A549 (cell line): ENCODE results near the gene CARS1. TPM values are rescaled to one million over a fixed set of nuclear protein-coding genes. Genes with fewer than 3 reads are reported as not detected.

Source experiments
- ATAC-seq, 2 experiments: fragments of 200-7000 bp in 1 of 2; fragments of >200 bp in 1 of 2; cut with Nextera tagmentation in 1 of 2; cut with Tn5 transposase in 1 of 2; 3 replicates each; pipeline versions ENCODE4 v1.8.0 to v1.9.1; 2018 to 2020; ENCODE audit warnings: mild to moderate bottlenecking in 1 of 2, moderate library complexity in 1 of 2
- CTCF ChIA-PET: fragments of 300-600 bp; sonication (Branson Sonifier 250); formaldehyde crosslinking; extraction: SDS; loops from one replicate; lab custom pipeline; 2021; ENCODE audit warnings: antibody characterized with exemption, inconsistent platforms; lab: Yijun Ruan, JAX
- POLR2A ChIA-PET: fragments of 350-600 bp; formaldehyde crosslinking; extraction: SDS; loops from one replicate; lab custom pipeline; 2021; ENCODE audit warnings: antibody characterized with exemption, inconsistent platforms; lab: Yijun Ruan, JAX
- DNase-seq, 2 experiments: peaks; one replicate each; pipeline versions ENCODE4 v3.0.0 to v3.0.0-alpha.2; 2011 to 2016; ENCODE audit warnings: low read depth in 1 of 2, low spot score in 1 of 2
- FAIRE-seq: peaks from 2 replicates; lab custom pipeline; 2011; peaks lifted over from hg19 to GRCh38; lab: Jason Lieb, UNC
- H3K27ac ChIP-seq, 2 experiments: fragments of >200 bp; sonication (Bioruptor Twin); formaldehyde crosslinking; 3 replicates each; pipeline ENCODE4 v1.5.1; 2016 to 2017
- H3K4me1 ChIP-seq: fragments of >200 bp; sonication (Bioruptor Twin); formaldehyde crosslinking; 3 replicates; pipeline ENCODE4 v1.6.1; 2016
- H3K4me2 ChIP-seq: fragments of >200 bp; sonication (Bioruptor Twin); formaldehyde crosslinking; 3 replicates; pipeline ENCODE4 v1.6.1; 2016
- H3K4me3 ChIP-seq: fragments of >200 bp; sonication (Bioruptor Twin); formaldehyde crosslinking; 3 replicates; pipeline ENCODE4 v1.5.1; 2016
- H3K9me3 ChIP-seq: fragments of >200 bp; sonication (Bioruptor Twin); formaldehyde crosslinking; 3 replicates; pipeline ENCODE4 v1.6.1; 2016
- CBX2 ChIP-seq: fragments of 200-600 bp; sonication (generic); IDR thresholded peaks from 2 replicates; pipeline ENCODE4 v1.6.1; 2016; ENCODE audit warnings: low read depth, mild to moderate bottlenecking, borderline replicate concordance
- CHD2 ChIP-seq: fragments of 150-350 bp; IDR thresholded peaks from 2 replicates; pipeline ENCODE4 v1.6.1; 2014; ENCODE audit warnings: low read length; ENCODE audit not compliant: partially characterized antibody
- CTCF ChIP-seq: fragments of >200 bp; sonication (Bioruptor Twin); formaldehyde crosslinking; IDR thresholded peaks from 3 replicates; pipeline ENCODE4 v1.5.1; 2016
- ELK1 ChIP-seq: fragments of 150-350 bp; IDR thresholded peaks from 2 replicates; pipeline ENCODE4 v1.6.1; 2014; ENCODE audit warnings: low read depth, mild to moderate bottlenecking, low read length
- EP300 ChIP-seq, 2 experiments: fragments of >200 bp; sonication (Bioruptor Twin); formaldehyde crosslinking; IDR thresholded peaks; 2 replicates in 1 of 2; 3 replicates in 1 of 2; pipeline ENCODE4 v1.6.1; 2016 to 2017
- FOSB ChIP-seq: fragments of 250-450 bp; sonication (Bioruptor Pico); IDR thresholded peaks from 2 replicates; pipeline ENCODE4 v1.5.0; 2020; ENCODE audit warnings: mild to moderate bottlenecking, moderate library complexity
- FOXS1 ChIP-seq: fragments of 250-450 bp; sonication (Bioruptor Pico); IDR thresholded peaks from 2 replicates; pipeline ENCODE4 v1.5.0; 2020; ENCODE audit warnings: mild to moderate bottlenecking, moderate library complexity
- GATA3 ChIP-seq: IDR thresholded peaks from 2 replicates; pipeline ENCODE4 v1.6.1; 2012; ENCODE audit warnings: borderline replicate concordance
- HES2 ChIP-seq: fragments of >200 bp; sonication (Bioruptor Twin); formaldehyde crosslinking; IDR thresholded peaks from 2 replicates; pipeline ENCODE4 v1.6.1; 2016
- HOXB13 ChIP-seq: fragments of 250-450 bp; sonication (Bioruptor Pico); IDR thresholded peaks from 2 replicates; pipeline ENCODE4 v1.5.0; 2020; ENCODE audit warnings: low read depth, mild to moderate bottlenecking, moderate library complexity
- JUN ChIP-seq, 2 experiments: fragments of >200 bp; sonication (Bioruptor Twin); formaldehyde crosslinking; IDR thresholded peaks; 2 replicates in 1 of 2; 3 replicates in 1 of 2; pipeline ENCODE4 v1.6.1; 2016 to 2017
- MAX ChIP-seq: IDR thresholded peaks from 2 replicates; pipeline ENCODE4 v1.6.1; 2012
- MAZ ChIP-seq: fragments of 150-350 bp; IDR thresholded peaks from 2 replicates; pipeline ENCODE4 v1.6.1; 2014; ENCODE audit warnings: antibody characterized with exemption, low read depth, low read length, borderline replicate concordance
- NFE2L2 ChIP-seq: fragments of 150-350 bp; conservative IDR thresholded peaks from 2 replicates; pipeline ENCODE4 v1.6.1; 2014; ENCODE audit warnings: low read length
- NR3C1 ChIP-seq: fragments of >200 bp; sonication (Bioruptor Twin); formaldehyde crosslinking; IDR thresholded peaks from 3 replicates; pipeline ENCODE4 v1.6.1; 2017
- RARB ChIP-seq: fragments of 250-450 bp; sonication (Bioruptor Pico); IDR thresholded peaks from 2 replicates; pipeline ENCODE4 v1.8.0; 2021; ENCODE audit warnings: mild to moderate bottlenecking, moderate library complexity
- RCOR1 ChIP-seq: fragments of 150-350 bp; IDR thresholded peaks from 2 replicates; pipeline ENCODE4 v1.6.1; 2014; ENCODE audit warnings: antibody characterized with exemption, low read length, low read depth
- REST ChIP-seq: fragments of 200-600 bp; sonication (generic); IDR thresholded peaks from 2 replicates; pipeline ENCODE4 v1.6.1; 2016; ENCODE audit warnings: antibody characterized with exemption, mild to moderate bottlenecking, moderate library complexity
- RNF2 ChIP-seq: fragments of 200-600 bp; sonication (generic); IDR thresholded peaks from 2 replicates; pipeline ENCODE4 v1.6.1; 2016; ENCODE audit warnings: low read depth, mild to moderate bottlenecking, antibody characterized with exemption, moderate library complexity, borderline replicate concordance
- ZNF302 ChIP-seq: fragments of 250-450 bp; sonication (Bioruptor Pico); IDR thresholded peaks from 2 replicates; pipeline ENCODE4 v1.9.0; 2021; ENCODE audit warnings: inconsistent platforms, mild to moderate bottlenecking, moderate library complexity
- WGBS: methylation state at CpG from one replicate; pipeline ENCODE4 v1.1.6; 2017; ENCODE audit errors: missing lambda C conversion rate; 5-methylcytosine and 5-hydroxymethylcytosine counted together
- polyA plus RNA-seq, 4 experiments: library from polyadenylated mRNA; depleted of rRNA in 3 of 4; stranded (reverse); fragments of >200 nt; fragmentation: RNase III in 1 of 4; extraction: RNeasy Plus Mini Kit Qiagen cat#74134 plus additional on column Dnase treatment in 1 of 4; gene quantifications; 2 replicates in 3 of 4; 3 replicates in 1 of 4; pipeline ENCODE4 v1.2.3, GENCODE V29; 2011 to 2017

The CARS1 gene
- polyA plus RNA-seq, 2 of the 4 experiments (the other 2 are of a cell fraction), result 52.7 to 130 TPM

GRCh38 chr11:3000032-3000961, 56.9 kb downstream of the CARS1 start:
- Histone ChIP-seq H3K27ac (no peak overlapping the region), H3K4me2 (no peak overlapping the region)
- TF ChIP-seq FOSB (CRISPR knock-in tag), result no peak
- no peak for TF ChIP-seq RNF2
- TF ChIP-seq RCOR1, result no peak
- no peak for TF ChIP-seq CBX2
- TF ChIP-seq CTCF, result no peak
- no peak for TF ChIP-seq ZNF302 (CRISPR knock-in tag)
- no peak for TF ChIP-seq HOXB13 (CRISPR knock-in tag)
- no peak for TF ChIP-seq JUN (IDR thresholded peaks at IDR 0.05)
- TF ChIP-seq RARB (CRISPR knock-in tag), result no peak
- TF ChIP-seq REST, result no peak
- TF ChIP-seq CHD2, result no peak
- TF ChIP-seq NR3C1, result no peak
- TF ChIP-seq EP300 (IDR thresholded peaks at IDR 0.05), result no peak
- no peak for TF ChIP-seq NFE2L2
- no peak for TF ChIP-seq MAX
- TF ChIP-seq GATA3, result no peak
- no peak for TF ChIP-seq MAZ
- no peak for TF ChIP-seq FOXS1 (CRISPR knock-in tag)
- no peak for TF ChIP-seq ELK1
- no peak for TF ChIP-seq HES2
- TF ChIP-seq, all 56 proteins: peak for 0
- H3K4me1 ChIP-seq, result no peaks in the 10 kb centered on the region
- FAIRE-seq (no peak), DNase-seq (no peak), ATAC-seq (no peak)
- no peak overlapping the region for H3K4me3 ChIP-seq
- H3K9me3 ChIP-seq, result no peaks in the 10 kb centered on the region
- ChIA-PET CTCF (interaction anchor here (0.9 to 2.0 kb wide), 7 partner anchors 21 to 408 kb away, joined by 3 to 6 read pairs (median 4); no protein-coding TSS in a partner anchor), POLR2A (interaction anchor here (1.4 kb wide), 1 partner anchor 8 kb away, joined by 3 read pairs; the partner anchor contains the start of gene NAP1L4)
- WGBS, result 93% methylated on average over 14 of the region's 17 CpGs
